H9 (cell line): ENCODE measurements around the gene ZSWIM2. TPM values are rescaled to one million over a fixed set of nuclear protein-coding genes. Genes with fewer than 3 reads are reported as not detected.

Experiments
- DNase-seq: peaks from one replicate; pipeline ENCODE4 v3.0.0-alpha.2; 2017
- H2AFZ ChIP-seq: one replicate; pipeline ENCODE4 v1.6.1; 2013; ENCODE audit warnings: mild to moderate bottlenecking, low read length, control low read depth, moderate library complexity
- H2AK5ac ChIP-seq: 2 replicates; pipeline ENCODE4 v1.6.1; 2013; ENCODE audit warnings: low read length, control low read depth, mixed read lengths; ENCODE audit not compliant: insufficient read length
- H2BK120ac ChIP-seq: one replicate; pipeline ENCODE4 v1.6.1; 2013; ENCODE audit warnings: low read depth, mild to moderate bottlenecking, low read length, control low read depth, inconsistent platforms; ENCODE audit not compliant: poor library complexity, severe bottlenecking
- H2BK12ac ChIP-seq: 2 replicates; pipeline ENCODE4 v1.6.1; 2013; ENCODE audit warnings: low read length, control low read depth, mixed read lengths, low read depth; ENCODE audit not compliant: insufficient read length
- H2BK15ac ChIP-seq: 2 replicates; pipeline ENCODE4 v1.6.1; 2013; ENCODE audit warnings: low read depth, low read length, control low read depth
- H2BK20ac ChIP-seq: one replicate; pipeline ENCODE4 v1.6.1; 2013; ENCODE audit warnings: low read depth, mild to moderate bottlenecking, low read length, control low read depth, inconsistent platforms; ENCODE audit not compliant: poor library complexity, severe bottlenecking
- H2BK5ac ChIP-seq: 2 replicates; pipeline ENCODE4 v1.6.1; 2013; ENCODE audit warnings: low read length, control low read depth, mixed read lengths; ENCODE audit not compliant: insufficient read length
- H3K14ac ChIP-seq: 2 replicates; pipeline ENCODE4 v1.6.1; 2013; ENCODE audit warnings: low read length, control low read depth; ENCODE audit not compliant: insufficient read depth
- H3K18ac ChIP-seq: 2 replicates; pipeline ENCODE4 v1.6.1; 2013; ENCODE audit warnings: low read depth, mild to moderate bottlenecking, mixed read lengths, low read length, control low read depth; ENCODE audit not compliant: insufficient read length
- H3K23ac ChIP-seq: 2 replicates; pipeline ENCODE4 v1.6.1; 2013; ENCODE audit warnings: low read length, control low read depth, mixed read lengths, low read depth; ENCODE audit not compliant: insufficient read length
- H3K23me2 ChIP-seq: 2 replicates; pipeline ENCODE4 v1.6.1; 2013; ENCODE audit warnings: low read depth, mild to moderate bottlenecking, mixed read lengths, low read length, control low read depth; ENCODE audit not compliant: insufficient read length, poor library complexity, severe bottlenecking
- H3K27ac ChIP-seq: 2 replicates; pipeline ENCODE4 v1.5.1; 2013; ENCODE audit warnings: low read length, control low read depth, mixed read lengths, low read depth; ENCODE audit not compliant: insufficient read length
- H3K27me3 ChIP-seq: 2 replicates; pipeline ENCODE4 v1.6.1; 2013; ENCODE audit warnings: low read length, control low read depth, inconsistent platforms; ENCODE audit not compliant: insufficient read depth
- H3K4ac ChIP-seq: 2 replicates; pipeline ENCODE4 v1.6.1; 2013; ENCODE audit warnings: low read depth, mild to moderate bottlenecking, control low read depth, inconsistent platforms, low read length, moderate library complexity
- H3K4me1 ChIP-seq: 2 replicates; pipeline ENCODE4 v1.6.1; 2013; ENCODE audit warnings: low read length, control low read depth, inconsistent platforms; ENCODE audit not compliant: insufficient read depth
- H3K4me2 ChIP-seq: 2 replicates; pipeline ENCODE4 v1.6.1; 2013; ENCODE audit warnings: low read length, control low read depth, mixed read lengths; ENCODE audit not compliant: insufficient read length, insufficient read depth
- H3K56ac ChIP-seq: 2 replicates; pipeline ENCODE4 v1.6.1; 2013; ENCODE audit warnings: low read depth, mild to moderate bottlenecking, mixed read lengths, low read length, control low read depth; ENCODE audit not compliant: insufficient read length
- H3K79me1 ChIP-seq: 2 replicates; pipeline ENCODE4 v1.6.1; 2013; ENCODE audit warnings: low read depth, mild to moderate bottlenecking, moderate library complexity, low read length, control low read depth, inconsistent platforms; ENCODE audit not compliant: insufficient read depth, poor library complexity, severe bottlenecking
- H3K79me2 ChIP-seq: 2 replicates; pipeline ENCODE4 v1.6.1; 2013; ENCODE audit warnings: low read length, control low read depth, inconsistent platforms; ENCODE audit not compliant: insufficient read depth
- H3K9ac ChIP-seq: 2 replicates; pipeline ENCODE4 v1.6.1; 2013; ENCODE audit warnings: low read length, control low read depth, mixed read lengths; ENCODE audit not compliant: insufficient read length; ENCODE audit errors: extremely low read depth
- H3K9me3 ChIP-seq: one replicate; pipeline ENCODE4 v1.6.1; 2013; ENCODE audit warnings: low read depth, low read length, inconsistent platforms; ENCODE audit not compliant: control insufficient read depth
- H3T11ph ChIP-seq: one replicate; pipeline ENCODE4 v1.6.1; 2013; ENCODE audit warnings: mild to moderate bottlenecking, low read length, control low read depth, inconsistent platforms
- H4K20me1 ChIP-seq: one replicate; pipeline ENCODE4 v1.6.1; 2013; ENCODE audit not compliant: control insufficient read depth, insufficient read length, insufficient read depth
- H4K5ac ChIP-seq: 2 replicates; pipeline ENCODE4 v1.6.1; 2013; ENCODE audit warnings: low read depth, mild to moderate bottlenecking, mixed read lengths, low read length, control low read depth; ENCODE audit not compliant: insufficient read length
- H4K8ac ChIP-seq: replicated peaks from 2 replicates; pipeline ENCODE4 v1.6.1; 2013; ENCODE audit warnings: low read length, control low read depth, mixed read lengths, low read depth; ENCODE audit not compliant: insufficient read length
- H4K91ac ChIP-seq: 2 replicates; pipeline ENCODE4 v1.6.1; 2013; ENCODE audit warnings: low read depth, mild to moderate bottlenecking, moderate library complexity, mixed read lengths, low read length, control low read depth; ENCODE audit not compliant: insufficient read length
- H3K27ac Mint-ChIP-seq, 3 experiments: 2 replicates in 2 of 3; 3 replicates in 1 of 3; pipeline ENCODE4 v1.8.0; 2020 to 2021; ENCODE audit warnings: mixed read lengths in 3 of 3, mild to moderate bottlenecking in 1 of 3, moderate library complexity in 1 of 3
- H3K27me3 Mint-ChIP-seq: 2 replicates; pipeline ENCODE4 v1.8.0; 2021; ENCODE audit warnings: low read depth, mild to moderate bottlenecking, moderate library complexity, mixed read lengths
- H3K36me3 Mint-ChIP-seq, 3 experiments: 2 replicates in 2 of 3; 3 replicates in 1 of 3; pipeline ENCODE4 v1.8.0; 2020 to 2021; ENCODE audit warnings: low read depth in 3 of 3, mixed read lengths in 3 of 3; ENCODE audit not compliant: insufficient read depth in 1 of 3
- H3K4me1 Mint-ChIP-seq, 2 experiments: 2 replicates each; pipeline ENCODE4 v1.8.0; 2020; ENCODE audit warnings: mixed read lengths in 2 of 2
- H3K4me3 Mint-ChIP-seq, 2 experiments: 2 replicates in 1 of 2; 3 replicates in 1 of 2; pipeline ENCODE4 v1.8.0; 2020 to 2021; ENCODE audit warnings: mild to moderate bottlenecking in 2 of 2, mixed read lengths in 2 of 2, moderate library complexity in 1 of 2
- H3K9me3 Mint-ChIP-seq, 2 experiments: 2 replicates in 1 of 2; 3 replicates in 1 of 2; pipeline ENCODE4 v1.8.0; 2020; ENCODE audit warnings: mild to moderate bottlenecking in 2 of 2, mixed read lengths in 2 of 2, moderate library complexity in 1 of 2
- CTCF ChIP-seq: fragments of 200-600 bp; sonication (generic); conservative IDR thresholded peaks from 3 replicates; pipeline ENCODE4 v1.8.0; 2021; ENCODE audit warnings: antibody characterized with exemption, mild to moderate bottlenecking
- WGBS: extraction: QIAGEN DNeasy Blood & Tissue Kit; methylation state at CpG from one replicate; pipeline ENCODE4 v1.1.7; 2013; ENCODE audit warnings: missing lambda C conversion rate, low lambda C conversion rate, mixed read lengths; ENCODE audit not compliant: insufficient read length; ENCODE audit errors: extremely low coverage; 5-methylcytosine and 5-hydroxymethylcytosine counted together
- total RNA-seq: library from RNA; stranded (reverse); gene quantifications from 2 replicates; pipeline ENCODE4 v1.2.1, GENCODE V29; 2021

Gene ZSWIM2
- total RNA-seq, 1 experiment from 2014 or later = not detected

- H3K4ac ChIP-seq = no peak overlapping the region
- peaks cover 5% of the 10 kb centered on the region for H3K27me3 Mint-ChIP-seq
- H2BK20ac ChIP-seq = no peak overlapping the region
- no peaks in the 10 kb centered on the region for H3K23me2 ChIP-seq
- no peak overlapping the region for H2BK12ac ChIP-seq
- H3K27ac Mint-ChIP-seq = no peak overlapping the region
- H2BK120ac ChIP-seq = no peak overlapping the region
- H2BK5ac ChIP-seq = no peak overlapping the region
- H3K4me3 Mint-ChIP-seq = no peak overlapping the region
- no CpG with 5 or more reads among the region's 5 CpGs for WGBS
- H2AFZ ChIP-seq = no peak overlapping the region
- no peak overlapping the region for H3K4me2 ChIP-seq
- no peak overlapping the region for H3K23ac ChIP-seq
- H3K36me3 Mint-ChIP-seq = no peaks in the 10 kb centered on the region; a peak in 1 of 7 replicates
- H2BK15ac ChIP-seq = no peak overlapping the region
- no peaks in the 10 kb centered on the region for H3K9me3 Mint-ChIP-seq
- DNase-seq = no peak
- H3K79me2 ChIP-seq = no peaks in the 10 kb centered on the region
- no peaks in the 10 kb centered on the region for H3K79me1 ChIP-seq
- no peak overlapping the region for H3K9ac ChIP-seq
- H3T11ph ChIP-seq = no peak overlapping the region
- no peak overlapping the region for H2AK5ac ChIP-seq
- no peaks in the 10 kb centered on the region for H4K20me1 ChIP-seq
- no peaks in the 10 kb centered on the region for H3K4me1 Mint-ChIP-seq
- H3K4me1 ChIP-seq = no peaks in the 10 kb centered on the region
- no peaks in the 10 kb centered on the region for H3K9me3 ChIP-seq
- no peak overlapping the region for H3K56ac ChIP-seq
- H3K27ac ChIP-seq = no peak overlapping the region
- no peak overlapping the region for H4K8ac ChIP-seq
- no peak overlapping the region for H3K14ac ChIP-seq
- H3K18ac ChIP-seq = no peak overlapping the region
- H4K91ac ChIP-seq = no peak overlapping the region
- no peaks in the 10 kb centered on the region for H3K27me3 ChIP-seq
- no peak overlapping the region for H4K5ac ChIP-seq
- TF ChIP-seq CTCF = no peak
Measured at GRCh38 chr2:186855216-186855615, 6.2 kb upstream of the ZSWIM2 start.
